EL (cell line): ENCODE measurements around the gene TLK1.
"Not testable (repeated sequence)": the region's sequence is repeated elsewhere in the genome, so short reads cannot be mapped to it uniquely, and the experiment has no call there.

ENCODE experiments used
- DNase-seq: peaks from one replicate; pipeline ENCODE4 v3.0.0-alpha.2; 2016

Gene TLK1

GRCh38 chr2:171139860-171140259 is 20.8 kb downstream of the TLK1 start:
- DNase-seq: no peak

GRCh38 chr2:171136024-171136423 is 24.7 kb downstream of the TLK1 start:
- DNase-seq: no peak

- no peak for DNase-seq
Observed at GRCh38 chr2:171134624-171135230, 26.0 kb downstream of the TLK1 start.

- no peak for DNase-seq
Observed at GRCh38 chr2:171132086-171132485, 28.6 kb downstream of the TLK1 start.

GRCh38 chr2:171128461-171128860 is 32.2 kb downstream of the TLK1 start:
- DNase-seq: no peak

- DNase-seq: no peak
Observed at GRCh38 chr2:171124541-171124940, 36.2 kb downstream of the TLK1 start.

- DNase-seq: no peak
Observed at GRCh38 chr2:171109571-171109970, 51.1 kb downstream of the TLK1 start.

GRCh38 chr2:171109020-171109419 is 51.7 kb downstream of the TLK1 start:
- DNase-seq: no peak

GRCh38 chr2:171107803-171108202 is 52.9 kb downstream of the TLK1 start:
- DNase-seq: no peak

GRCh38 chr2:171104379-171104778 is 56.3 kb downstream of the TLK1 start:
- peak; percentile 15 for DNase-seq

- no peak for DNase-seq
Observed at GRCh38 chr2:171102802-171103201, 57.9 kb downstream of the TLK1 start.

- no peak for DNase-seq
Observed at GRCh38 chr2:171100370-171100769, 60.3 kb downstream of the TLK1 start.

GRCh38 chr2:171098607-171099006 is 62.1 kb downstream of the TLK1 start:
- no peak for DNase-seq

- no peak for DNase-seq
Observed at GRCh38 chr2:171095014-171095582, 65.6 kb downstream of the TLK1 start.

- not testable (repeated sequence) for DNase-seq
Observed at GRCh38 chr2:171091517-171091916, 69.2 kb downstream of the TLK1 start.

GRCh38 chr2:171089489-171089888 is 71.2 kb downstream of the TLK1 start:
- no peak for DNase-seq

- DNase-seq: no peak
Observed at GRCh38 chr2:171088057-171088834, 72.4 kb downstream of the TLK1 start.

- DNase-seq: no peak
Observed at GRCh38 chr2:171087547-171087946, 73.1 kb downstream of the TLK1 start.

GRCh38 chr2:171086352-171087290 is 74.1 kb downstream of the TLK1 start:
- DNase-seq: peak; percentile 60

GRCh38 chr2:171084128-171084527 is 76.6 kb downstream of the TLK1 start:
- DNase-seq: no peak

- DNase-seq: no peak
Observed at GRCh38 chr2:171083451-171083850, 77.2 kb downstream of the TLK1 start.

- no peak for DNase-seq
Observed at GRCh38 chr2:171081649-171082111, 79.0 kb downstream of the TLK1 start.

- no peak for DNase-seq
Observed at GRCh38 chr2:171080607-171081006, 80.1 kb downstream of the TLK1 start.
